ENCODE data around the gene LARGE1. TPM values are rescaled to one million over a fixed set of nuclear protein-coding genes. Genes with fewer than 3 reads are reported as not detected.

Gene LARGE1
- total RNA-seq, 1 experiment from 2014 or later: 13.1 TPM

- no peak for DNase-seq (ENCODE audit: low spot score)
Measured at GRCh38 chr22:33260498-33260897, 659.8 kb downstream of the LARGE1 start.

- DNase-seq (ENCODE audit: low spot score): no peak
Measured at GRCh38 chr22:33255791-33256190, 664.5 kb downstream of the LARGE1 start.

GRCh38 chr22:33248948-33249347 lies 671.3 kb downstream of the LARGE1 start:
- DNase-seq (ENCODE audit: low spot score): no peak

GRCh38 chr22:33247758-33248157 lies 672.5 kb downstream of the LARGE1 start:
- DNase-seq (ENCODE audit: low spot score): no peak

GRCh38 chr22:33242078-33242477 lies 678.2 kb downstream of the LARGE1 start:
- DNase-seq (ENCODE audit: low spot score): no peak

GRCh38 chr22:33240888-33241475 lies 679.3 kb downstream of the LARGE1 start:
- DNase-seq (ENCODE audit: low spot score): no peak

GRCh38 chr22:33232071-33232470 lies 688.2 kb downstream of the LARGE1 start:
- DNase-seq (ENCODE audit: low spot score): no peak

- DNase-seq (ENCODE audit: low spot score): no peak
Measured at GRCh38 chr22:33227791-33228190, 692.5 kb downstream of the LARGE1 start.

- no peak for DNase-seq (ENCODE audit: low spot score)
Measured at GRCh38 chr22:33224841-33225240, 695.4 kb downstream of the LARGE1 start.

Small RNAs within 50 kb of the gene (small RNA-seq; reads per million reads assigned to genes)
- gene MIR4764 (not detected), gene SNORA50B (not detected)

Measured in HT-29 (cell line).